Retinal pigment epithelial cell (primary cell): ENCODE data around the gene KCNK7.

ENCODE experiments used
- DNase-seq: peaks from one replicate; pipeline ENCODE4 v3.0.0-alpha.2; 2010; ENCODE audit warnings: low read depth
- H3K4me3 ChIP-seq: 2 replicates; pipeline ENCODE4 v1.5.1; 2011; ENCODE audit warnings: mild to moderate bottlenecking, low read length, control low read depth, moderate library complexity
- TF ChIP-seq, protein P1 (sequence below): conservative IDR thresholded peaks from 2 replicates; pipeline ENCODE4 v1.5.1; 2011; ENCODE audit warnings: low read depth, low read length, control low read depth, inconsistent platforms

KCNK7 gene

DNA sequence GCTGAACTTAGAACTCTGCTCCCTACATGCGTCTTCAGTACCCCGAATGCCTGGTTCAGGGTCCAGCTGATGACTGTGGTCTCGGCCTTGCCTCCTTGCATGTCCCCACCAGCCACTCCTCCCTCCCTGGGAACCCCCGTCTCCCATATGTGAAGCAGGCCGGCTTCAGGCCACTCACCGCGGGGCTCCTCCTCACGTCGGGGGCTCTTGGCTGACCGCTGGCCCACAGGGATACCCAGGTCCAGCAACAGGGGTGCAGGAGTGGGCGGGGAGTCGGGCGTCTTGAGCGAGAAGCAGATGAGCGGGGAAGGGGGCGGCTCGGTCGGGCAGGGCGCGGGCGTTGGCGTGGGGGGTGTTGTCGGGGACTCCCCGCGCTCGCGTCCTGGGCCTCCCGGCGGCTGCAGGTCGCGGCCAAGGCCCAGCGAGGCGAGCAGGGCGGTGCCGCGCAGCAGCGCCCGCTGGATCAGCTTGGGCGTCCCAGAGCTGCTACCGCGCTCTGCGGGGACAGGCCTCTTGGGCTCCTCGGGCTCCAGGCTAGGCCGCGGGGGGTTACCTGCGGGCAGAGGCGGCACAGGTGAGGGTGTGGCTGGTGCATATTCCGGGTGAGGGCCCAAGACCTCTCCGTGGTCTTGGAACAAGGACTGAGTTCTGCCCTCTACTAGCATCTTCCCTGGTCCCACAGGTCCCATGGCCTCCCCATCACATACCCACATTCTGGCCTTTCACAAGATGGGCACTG lies 3.8 kb upstream of the KCNK7 start:
- DNase-seq: no peak
- H3K4me3 ChIP-seq: no peak overlapping the region
- TF ChIP-seq, protein P1, sequence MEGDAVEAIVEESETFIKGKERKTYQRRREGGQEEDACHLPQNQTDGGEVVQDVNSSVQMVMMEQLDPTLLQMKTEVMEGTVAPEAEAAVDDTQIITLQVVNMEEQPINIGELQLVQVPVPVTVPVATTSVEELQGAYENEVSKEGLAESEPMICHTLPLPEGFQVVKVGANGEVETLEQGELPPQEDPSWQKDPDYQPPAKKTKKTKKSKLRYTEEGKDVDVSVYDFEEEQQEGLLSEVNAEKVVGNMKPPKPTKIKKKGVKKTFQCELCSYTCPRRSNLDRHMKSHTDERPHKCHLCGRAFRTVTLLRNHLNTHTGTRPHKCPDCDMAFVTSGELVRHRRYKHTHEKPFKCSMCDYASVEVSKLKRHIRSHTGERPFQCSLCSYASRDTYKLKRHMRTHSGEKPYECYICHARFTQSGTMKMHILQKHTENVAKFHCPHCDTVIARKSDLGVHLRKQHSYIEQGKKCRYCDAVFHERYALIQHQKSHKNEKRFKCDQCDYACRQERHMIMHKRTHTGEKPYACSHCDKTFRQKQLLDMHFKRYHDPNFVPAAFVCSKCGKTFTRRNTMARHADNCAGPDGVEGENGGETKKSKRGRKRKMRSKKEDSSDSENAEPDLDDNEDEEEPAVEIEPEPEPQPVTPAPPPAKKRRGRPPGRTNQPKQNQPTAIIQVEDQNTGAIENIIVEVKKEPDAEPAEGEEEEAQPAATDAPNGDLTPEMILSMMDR: no peak

DNA sequence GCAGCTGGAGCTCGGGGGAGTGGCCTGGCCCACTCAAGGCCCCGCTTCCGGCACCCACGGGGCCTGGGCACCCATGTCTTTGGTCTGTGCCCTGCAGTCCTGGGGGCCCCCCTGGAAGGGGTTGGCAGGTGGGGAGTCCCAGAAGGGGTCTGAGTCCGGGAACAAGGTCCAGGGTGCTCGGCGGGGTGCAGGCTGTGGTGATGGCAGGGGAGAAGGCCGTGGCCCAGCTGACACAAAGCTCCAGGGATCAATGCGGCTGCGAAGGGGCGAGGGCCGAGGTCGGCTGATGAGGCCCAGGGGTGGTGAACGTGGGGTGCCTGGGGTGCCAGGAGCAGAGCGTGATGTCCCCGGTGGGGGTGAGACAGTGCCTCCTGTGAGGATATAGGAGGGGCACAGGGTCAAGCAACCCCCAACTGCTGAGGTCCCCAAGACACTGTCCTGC lies 2.7 kb upstream of the KCNK7 start:
- TF ChIP-seq, protein P1: no peak
- DNase-seq: no peak
- H3K4me3 ChIP-seq: no peak overlapping the region

DNA sequence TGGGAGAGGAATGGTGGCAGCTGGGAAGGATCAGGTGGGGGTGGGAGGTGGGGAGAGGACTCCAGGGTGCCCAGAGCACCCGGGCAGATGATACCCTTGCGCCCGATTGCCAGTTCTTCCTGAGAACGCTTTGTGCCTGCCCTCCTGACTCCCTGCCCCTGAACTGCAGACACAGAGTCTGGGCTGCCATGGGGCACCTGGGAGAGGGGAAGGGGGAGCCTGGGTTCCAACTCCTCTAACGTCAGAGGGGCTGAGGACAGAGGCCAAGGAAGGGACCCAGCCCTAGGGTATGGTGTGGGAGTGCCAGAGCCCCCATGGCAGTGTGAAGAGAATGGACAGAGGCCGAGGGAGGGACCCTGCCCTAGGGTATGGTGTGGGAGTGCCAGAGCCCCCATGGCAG lies 920 bp upstream of the KCNK7 start:
- TF ChIP-seq, protein P1: no peak

DNA sequence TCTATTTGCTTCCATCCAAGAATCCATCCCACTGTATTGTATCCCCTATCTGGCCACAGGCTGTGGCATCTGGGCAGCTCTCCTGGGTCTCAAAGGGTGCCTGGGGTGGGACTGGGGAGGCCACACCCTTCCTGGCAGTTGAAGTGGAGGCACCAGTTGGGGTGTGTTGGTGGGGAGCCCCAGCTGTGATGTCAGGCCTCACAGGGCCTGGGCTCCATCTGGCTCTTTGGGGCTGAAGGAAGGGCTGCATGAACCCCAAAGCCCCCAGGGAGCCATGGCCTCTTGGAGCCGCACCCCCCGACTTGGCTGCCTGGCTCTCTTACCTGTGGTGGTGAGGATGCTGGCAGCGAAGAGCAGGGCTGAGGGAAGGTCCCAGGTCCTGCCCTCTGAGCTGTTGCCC lies 469 bp downstream of the KCNK7 start:
- no peak for DNase-seq
- H3K4me3 ChIP-seq: no peak overlapping the region
- TF ChIP-seq, protein P1: no peak

More for the DNA sequence above, 920 bp upstream of the KCNK7 start:
- no peak overlapping the region for H3K4me3 ChIP-seq
- DNase-seq: no peak

DNA sequence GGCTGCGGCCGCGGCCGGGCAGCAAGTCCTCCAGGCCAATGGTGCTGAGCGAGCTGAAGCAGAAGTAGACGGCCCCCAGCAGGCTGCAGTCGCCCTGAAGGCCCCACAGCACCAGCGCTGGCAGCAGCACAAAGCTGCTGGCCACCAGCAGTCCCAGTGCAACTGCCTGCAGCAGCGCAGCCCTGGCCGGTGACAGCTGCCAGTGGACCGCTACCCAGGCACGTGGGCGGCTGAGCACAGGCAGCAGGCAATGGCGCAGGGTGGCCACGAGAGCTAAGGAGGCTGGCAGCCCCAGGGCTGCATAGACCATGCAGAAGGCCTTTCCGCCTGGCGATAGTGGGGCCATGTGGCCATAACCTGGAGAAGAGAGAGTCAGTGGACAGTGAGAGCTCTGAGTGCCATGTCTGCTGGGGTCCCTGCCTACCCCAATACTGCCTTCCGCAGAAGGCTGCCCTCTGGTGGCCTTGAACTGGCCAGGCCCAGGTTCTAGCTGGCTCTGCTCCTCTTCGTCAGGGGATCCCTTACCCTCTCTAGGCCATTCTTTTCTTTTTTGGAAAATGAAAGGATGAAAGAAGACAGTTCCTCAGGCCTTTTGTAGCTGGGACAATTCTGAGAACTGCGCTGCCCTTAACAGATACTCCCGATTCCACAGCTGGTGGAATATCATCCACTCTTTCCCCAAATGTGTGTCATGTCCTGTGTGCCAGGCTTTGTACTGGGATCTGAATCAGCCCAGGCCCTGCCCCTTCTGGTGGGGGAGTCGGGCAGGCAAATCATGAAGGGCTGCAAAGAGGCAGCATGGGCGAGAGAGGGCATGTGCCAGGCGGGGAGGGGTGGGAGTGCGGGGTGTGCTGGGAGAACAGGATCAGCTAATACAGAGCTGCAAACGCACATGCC lies 1.8 kb downstream of the KCNK7 start:
- no peak overlapping the region for H3K4me3 ChIP-seq
- DNase-seq: no peak
- TF ChIP-seq, protein P1: peak; percentile 78

DNA sequence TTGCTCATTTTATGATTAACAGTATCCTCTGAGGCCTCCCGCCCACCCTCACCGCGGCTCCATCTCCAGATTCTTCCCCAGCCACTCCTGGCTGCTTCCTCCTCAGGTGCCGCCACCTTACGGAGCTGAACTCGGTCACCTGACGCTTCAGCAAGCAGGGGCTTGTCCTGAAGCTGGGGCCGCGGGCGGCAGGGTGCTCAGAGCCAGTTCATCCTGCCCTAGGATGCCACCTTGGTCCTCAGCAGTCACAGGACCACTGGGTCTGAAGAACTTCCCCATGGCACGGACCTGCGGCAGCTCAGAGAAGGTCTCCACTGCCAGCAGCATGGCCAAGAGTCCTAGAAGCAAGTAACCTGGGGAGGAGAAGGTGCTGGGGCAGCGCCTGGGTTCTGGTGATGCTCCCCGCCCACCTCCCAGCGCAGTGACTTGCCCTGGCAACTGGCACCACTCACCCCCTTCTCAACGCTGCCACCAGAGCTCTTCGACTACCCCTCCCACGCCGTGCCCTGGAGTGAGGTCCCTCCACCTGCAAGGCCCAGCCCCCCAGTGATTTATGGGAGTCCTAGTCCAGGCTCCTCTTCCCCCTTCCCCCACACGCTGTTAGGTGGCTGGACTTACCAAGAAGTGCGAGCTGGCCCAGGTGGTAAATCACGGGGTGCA lies 2.6 kb downstream of the KCNK7 start:
- no peak overlapping the region for H3K4me3 ChIP-seq
- DNase-seq: no peak
- TF ChIP-seq, protein P1: no peak
